GM18499 (cell line): ENCODE measurements around the gene HNF4A.

Source experiments
- ATAC-seq: cut with Tn5 transposase; IDR thresholded peaks from one replicate; pipeline ENCODE4 v1.9.1; 2021; ENCODE audit warnings: moderate number of reproducible peaks; ENCODE audit not compliant: insufficient read depth, unreplicated experiment

The HNF4A gene

DNA sequence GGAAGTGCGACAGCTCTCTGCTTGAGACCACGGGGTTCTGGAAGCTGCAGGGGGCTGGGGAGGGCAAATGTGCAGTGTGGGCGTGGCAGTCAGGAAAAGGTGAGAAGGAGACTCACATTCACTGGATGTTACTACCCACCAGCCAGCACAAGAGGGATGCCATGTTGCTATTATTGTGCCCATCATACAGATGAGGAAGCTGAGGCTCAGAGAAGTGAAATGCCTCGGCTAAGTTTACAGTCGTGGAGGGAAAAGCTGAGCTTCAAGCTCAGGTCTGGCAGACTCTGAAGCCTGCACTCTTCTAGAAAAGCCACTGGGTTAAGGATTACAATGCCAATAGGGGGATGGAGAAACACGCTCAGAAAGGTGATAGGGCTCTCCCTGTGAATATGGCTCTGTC is 34.4 kb downstream of the HNF4A start:
- ATAC-seq: no peak

DNA sequence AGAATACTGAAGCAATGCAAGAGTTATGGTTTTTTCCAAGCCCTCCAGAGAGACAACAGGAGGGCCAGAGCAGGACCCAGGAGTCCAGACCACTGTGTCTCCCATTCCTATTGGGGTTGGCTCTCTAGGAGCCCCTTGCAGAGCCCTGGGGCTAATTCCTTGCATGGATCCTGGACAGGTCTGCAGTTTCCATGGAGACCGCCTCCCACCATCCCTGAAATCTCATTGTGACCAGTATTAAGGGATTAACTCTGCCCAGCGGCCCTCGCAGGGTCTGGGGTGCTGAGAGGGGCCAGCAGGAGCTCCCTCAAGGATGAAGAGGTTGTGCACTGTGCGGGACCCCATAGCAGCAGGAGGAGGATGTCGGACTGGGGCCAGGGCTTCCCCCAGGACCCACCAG is 34.8 kb downstream of the HNF4A start:
- no peak for ATAC-seq

DNA sequence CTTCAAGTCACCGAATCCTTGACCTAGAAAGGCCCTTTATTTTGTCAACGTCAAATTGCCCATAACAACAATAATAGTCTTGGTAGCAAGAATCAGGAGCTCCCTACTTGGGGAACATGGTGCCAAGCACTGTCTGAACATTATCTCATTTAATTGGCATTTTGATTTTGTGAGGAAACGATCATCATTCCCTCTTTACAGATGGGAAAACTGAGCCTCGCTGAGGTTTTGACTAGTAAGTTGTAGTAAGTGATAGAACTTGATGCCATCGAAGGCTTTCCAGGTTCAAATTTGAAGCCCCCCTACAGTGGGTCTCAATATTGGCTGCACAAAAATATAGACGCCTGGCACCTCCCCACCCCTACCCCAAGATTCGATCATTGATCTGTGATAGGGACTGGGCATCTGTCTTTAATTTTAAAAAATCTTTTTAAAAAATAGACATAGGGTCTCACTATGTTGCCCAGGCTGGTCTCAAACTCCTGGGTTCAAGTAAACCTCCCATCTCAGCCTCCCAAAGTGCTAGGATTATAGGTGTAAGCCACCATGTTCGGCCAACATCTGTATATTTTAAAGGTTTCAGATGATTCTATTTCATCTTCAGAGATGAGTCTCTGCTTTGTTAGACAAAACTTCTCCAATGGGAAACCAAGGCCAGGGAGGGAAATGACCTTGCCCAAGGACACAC is 36.7 kb downstream of the HNF4A start:
- ATAC-seq: no peak

DNA sequence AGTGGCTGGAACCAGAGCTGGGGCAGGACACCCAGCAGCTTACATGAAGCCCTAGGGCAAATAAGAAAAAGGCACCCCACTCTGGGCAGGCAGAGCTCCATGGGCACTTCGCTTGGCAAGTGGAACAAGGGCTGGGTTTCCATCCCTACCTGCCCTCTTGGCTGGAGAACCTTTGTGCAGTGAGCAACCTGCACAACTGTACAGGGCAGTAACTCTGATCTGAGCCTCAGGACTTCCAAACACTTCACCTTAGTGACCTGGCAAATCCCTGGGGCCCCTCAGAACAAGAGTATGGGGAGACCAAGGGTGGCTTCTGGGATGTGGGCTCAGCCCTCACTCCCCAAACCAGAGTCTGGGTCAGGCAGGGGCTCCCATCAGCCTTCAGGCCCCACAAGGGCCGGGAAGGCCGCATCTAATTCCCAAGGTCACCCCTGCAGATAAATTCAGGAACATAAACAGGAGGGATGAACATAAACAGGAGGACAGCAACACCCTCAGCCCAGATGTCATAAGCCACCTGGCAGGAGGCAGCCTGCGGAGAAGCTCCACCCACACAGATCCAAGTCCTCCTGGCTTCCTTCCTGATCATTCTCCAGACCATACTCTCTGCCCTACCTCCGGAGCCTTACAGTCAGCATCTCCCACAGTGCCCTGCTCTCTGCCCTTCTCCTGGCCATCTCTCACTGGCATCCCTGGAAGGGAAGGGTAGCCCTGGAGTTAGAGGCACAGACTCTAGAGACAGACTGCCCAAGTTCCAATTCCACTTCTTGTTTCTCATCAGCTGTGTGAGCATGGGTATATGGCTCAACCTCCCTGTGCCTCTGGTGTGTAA is 37.5 kb downstream of the HNF4A start:
- no peak for ATAC-seq

DNA sequence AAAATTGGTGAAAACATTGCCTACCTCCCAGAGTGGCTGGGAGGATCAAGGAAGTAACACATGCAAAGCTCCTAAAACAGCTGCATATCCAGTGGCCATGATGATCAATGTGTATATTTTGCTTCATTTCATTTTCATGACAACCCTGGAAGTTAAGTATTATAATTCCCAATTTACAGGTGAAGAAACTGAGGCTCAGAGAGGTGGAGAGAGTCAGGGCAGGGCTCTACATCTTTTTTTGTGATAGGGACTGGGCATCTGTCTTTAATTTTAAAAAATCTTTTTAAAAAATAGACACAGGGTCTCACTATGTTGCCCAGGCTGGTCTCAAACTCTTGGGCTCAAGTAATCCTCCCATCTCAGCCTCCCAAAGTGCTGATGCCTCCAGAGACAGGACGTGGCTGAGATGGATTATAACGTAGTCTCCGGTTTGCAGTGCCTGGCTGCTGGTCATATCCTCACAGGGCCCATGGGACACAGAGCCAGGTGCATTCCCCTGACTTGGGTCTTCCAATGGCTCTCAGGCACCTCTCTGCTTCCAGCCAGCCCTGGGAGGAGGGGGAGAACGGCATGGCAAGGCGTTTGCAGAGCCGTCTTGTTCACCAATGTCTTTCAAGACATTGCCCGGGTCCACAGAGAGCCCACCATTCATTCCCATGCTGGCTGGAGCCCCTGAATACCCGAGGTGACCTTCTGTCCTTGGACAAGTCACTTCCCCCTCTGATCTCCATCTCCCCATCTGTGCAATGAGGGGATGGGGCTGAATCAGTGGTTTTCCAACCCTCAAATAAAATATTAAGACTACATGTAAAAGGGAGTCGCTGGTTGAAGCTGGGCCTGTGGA is 38.3 kb downstream of the HNF4A start:
- ATAC-seq: no peak

DNA sequence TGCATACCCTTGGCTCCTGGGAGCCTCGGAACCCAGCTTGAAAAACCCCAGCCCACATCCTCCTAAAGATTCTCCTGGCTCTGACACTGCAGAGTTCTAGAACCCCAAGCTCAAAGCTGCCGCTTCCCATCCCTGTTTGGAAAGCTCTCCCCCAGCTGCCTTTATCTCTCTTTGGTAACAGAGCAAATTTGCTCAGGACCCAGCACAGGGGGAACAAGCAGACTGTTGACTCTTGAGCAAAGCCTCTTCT is 38.9 kb downstream of the HNF4A start:
- ATAC-seq: no peak

DNA sequence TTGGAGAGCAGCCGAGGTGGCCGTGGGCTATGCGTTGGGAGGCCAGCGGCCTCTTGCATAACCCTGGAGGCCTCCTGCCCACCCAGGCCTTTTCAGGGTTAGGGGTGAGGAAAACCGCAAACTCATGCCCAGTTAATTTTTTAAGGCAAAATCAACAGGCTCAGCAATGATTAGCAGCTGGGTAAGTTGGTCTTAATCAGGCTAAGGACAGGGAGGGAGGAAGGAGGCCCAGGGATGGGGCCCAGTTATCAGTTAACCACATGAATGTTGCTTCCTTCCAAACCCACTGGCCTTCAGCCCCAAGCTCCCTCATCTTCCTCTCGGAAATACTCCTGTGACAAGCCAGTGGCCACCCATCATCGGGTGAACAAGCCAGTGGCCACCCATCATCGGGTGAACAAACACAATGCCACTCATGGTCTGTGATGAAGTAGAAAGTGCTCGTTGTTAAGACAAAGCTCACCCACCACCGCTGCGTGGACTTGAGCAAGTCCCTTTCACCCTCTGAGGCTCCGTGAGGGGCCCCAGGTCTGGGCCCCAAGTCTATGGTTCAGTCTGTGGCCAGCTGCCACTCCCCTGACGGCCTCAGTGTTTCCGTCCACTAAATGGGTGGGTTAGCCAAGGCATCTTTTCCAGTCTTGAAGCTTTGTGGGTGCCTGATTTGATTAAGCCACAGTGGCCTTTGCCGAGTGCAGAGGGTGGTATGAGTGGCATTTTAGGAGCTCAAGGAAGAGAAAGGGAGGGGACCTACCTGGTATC is 39.4 kb downstream of the HNF4A start:
- no peak for ATAC-seq

DNA sequence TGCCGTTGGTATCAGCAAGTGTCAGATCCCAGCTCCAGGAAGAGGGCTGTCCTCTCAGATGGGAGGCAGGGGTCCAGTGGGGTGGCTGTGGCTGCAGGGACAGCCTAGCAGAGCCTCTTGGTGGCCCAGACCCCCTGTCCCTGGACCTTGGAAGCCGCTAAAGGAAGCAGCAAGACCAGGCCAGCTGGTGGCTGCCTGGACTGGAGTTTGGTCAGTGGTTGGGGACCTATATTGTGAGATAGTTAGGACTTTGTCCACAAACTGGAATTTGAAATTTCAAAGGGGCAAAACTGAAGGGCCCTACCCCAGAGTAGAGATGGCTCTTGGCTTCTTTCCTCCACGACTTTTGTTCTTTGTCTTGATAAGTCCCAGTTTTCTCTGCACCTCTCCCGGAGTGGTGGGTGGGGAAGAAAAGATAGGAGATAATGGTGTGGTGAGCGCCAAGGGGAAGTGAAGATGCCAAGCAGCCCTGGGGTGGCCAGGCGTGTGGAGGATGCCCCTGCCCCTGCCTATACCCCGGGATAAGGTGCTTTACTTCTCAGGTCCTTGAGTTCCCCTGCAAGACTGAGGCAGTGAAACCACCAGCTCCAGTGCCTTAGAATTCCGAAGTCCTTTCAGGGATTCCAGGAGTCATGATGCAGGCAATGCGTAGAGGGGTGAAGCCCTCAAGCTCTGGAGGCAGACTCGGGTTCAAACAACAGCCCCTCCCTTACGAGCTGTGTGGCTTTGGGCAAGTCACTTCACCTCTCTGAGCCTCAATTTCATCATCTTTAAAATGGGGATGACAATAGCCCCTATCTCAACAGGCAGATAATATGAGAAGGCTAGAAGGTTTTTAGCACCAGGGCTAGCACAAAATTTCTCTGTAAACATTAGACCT is 40.2 kb downstream of the HNF4A start:
- ATAC-seq: no peak

DNA sequence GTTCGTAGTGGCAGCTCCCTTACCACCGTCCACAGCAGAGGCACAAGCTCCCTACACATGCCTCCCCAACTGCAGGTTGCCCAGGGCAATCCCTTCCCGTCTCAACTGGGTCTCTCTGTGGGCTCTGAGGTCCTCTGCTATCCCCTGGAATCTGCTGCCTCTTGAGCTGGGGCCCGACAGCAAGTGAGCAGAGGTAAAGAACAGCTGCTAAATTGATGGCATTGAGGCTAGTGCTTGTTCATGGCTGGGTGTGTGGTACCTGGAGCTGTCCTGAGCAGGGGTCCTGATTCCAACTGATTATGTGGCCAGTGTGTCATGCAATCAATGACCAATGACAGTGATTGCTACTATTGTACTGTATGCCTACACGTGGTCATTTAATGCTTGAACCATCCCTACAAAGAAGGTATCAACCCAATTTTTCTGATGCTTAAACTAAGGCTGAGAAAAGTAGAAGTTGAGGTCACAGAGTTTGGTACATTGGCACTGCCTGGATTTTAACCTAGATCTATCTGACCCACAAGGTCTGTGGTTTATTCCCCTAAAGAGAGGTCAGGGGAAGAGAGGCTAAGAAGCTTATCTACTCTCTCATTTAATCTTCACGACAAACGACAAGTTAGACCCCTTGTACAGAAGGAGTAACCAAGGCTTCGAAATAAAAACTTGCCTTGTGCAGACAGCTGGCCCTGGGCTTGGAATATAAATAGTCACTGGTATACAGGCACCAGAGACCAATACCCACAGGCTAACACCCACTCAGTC is 41.1 kb downstream of the HNF4A start:
- ATAC-seq: no peak

DNA sequence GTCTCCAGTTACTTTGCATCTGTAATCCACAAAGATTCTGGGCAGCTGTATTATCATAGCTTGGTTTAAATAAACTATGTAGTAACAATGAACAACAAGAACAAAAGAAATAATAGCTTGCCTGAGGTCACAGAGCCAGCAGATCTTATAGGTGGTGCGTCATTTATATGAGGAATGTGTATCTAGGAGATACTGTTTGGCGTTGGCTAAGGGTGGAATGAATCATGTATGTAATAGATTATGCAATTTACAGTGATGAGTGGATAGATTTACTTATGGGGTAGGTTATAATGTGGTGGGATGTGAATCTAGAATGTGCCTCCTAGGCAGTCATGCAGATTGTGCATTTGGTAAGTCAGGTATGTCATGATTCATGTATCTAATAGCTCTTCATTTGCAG is 42.8 kb downstream of the HNF4A start:
- ATAC-seq: no peak

DNA sequence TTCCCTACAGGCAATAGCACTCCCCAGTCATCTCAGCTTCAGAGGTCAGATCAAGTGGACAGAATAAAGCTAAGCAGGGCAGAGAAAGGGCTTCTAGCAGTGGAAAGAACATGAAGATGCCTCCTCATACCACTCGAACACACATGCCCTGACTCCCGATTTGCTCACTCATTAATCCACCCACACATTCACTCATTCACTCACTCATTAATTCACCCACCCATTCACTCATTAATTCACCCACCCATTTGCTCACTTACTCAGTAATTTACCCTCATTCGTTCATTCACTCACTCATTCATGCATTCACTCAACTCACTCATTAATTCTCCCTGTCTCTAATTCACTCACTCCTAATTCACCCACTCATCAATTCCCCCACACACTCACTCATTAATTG is 43.9 kb downstream of the HNF4A start:
- ATAC-seq: no peak

DNA sequence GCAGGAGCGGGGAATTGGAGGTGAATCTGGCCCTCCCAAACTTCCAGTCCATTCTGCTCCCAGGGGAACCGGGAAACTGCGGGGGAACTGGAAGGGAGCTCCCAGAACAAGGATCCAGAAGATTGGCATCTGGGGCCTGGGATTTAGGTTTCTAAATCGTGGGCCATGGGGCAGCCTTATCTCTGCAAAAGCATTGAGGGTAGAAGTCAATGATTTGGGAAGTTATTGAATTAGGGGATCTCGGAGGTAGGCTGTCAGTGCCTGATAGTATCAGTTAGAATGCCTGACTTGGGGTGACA is 45.1 kb downstream of the HNF4A start:
- no peak for ATAC-seq

DNA sequence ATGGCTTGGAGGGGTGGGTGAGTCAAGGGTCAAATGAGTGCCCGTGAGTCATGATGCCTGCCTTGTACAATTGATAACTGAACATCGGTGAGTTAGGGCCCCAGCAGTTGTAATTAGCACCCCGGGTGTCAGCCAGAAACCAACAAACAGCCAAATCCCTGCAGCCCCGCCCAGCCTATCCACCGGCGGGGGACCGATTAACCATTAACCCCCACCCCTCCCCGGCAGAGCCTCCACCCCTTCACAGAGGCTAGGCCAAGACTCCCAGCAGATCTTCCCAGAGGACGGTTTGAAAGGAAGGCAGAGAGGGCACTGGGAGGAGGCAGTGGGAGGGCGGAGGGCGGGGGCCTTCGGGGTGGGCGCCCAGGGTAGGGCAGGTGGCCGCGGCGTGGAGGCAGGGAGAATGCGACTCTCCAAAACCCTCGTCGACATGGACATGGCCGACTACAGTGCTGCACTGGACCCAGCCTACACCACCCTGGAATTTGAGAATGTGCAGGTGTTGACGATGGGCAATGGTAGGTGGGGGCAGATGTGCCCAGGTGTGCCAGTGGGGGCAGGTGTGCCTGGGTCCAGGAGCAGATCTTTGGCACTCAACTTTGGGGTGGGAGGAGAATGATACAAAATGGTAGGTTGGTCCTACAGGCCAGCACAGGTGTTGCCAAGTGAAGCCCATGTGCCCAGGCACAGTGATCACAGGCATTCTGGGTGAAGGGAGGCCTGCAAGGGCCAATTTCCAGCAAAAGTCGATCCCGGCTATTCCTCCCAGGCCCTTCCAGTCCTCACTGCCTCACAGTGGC is 45.7 kb downstream of the HNF4A start:
- ATAC-seq: no peak

DNA sequence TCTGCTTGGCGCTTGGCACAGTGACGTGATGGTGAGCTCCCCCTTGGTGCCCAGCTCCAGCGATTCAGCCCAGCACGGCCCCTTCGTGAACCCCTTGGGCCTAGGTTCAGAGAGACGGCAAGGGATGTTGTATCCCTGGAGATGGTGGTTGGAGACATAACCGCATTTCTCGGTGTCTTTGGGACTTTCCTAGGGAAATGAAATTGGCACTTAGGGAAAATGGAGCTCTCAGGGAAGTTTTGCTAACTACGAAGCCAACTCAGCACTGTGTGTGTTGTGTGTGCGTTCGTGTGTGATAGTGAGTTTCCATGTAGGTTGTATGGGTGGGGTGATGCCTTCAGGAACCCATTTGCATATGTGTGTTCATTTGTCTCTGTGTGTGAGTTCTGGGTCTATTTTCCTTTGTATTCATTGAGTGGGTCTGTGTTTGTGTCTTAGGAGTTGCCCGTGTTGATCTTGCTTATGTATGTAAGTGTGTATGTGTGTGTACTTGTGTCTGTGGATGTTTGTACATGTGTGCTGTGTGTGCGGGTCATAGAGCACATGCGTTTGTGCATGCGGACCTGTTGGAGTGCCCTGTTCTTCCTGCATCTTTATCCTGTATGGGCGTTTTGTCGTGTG is 46.4 kb downstream of the HNF4A start:
- ATAC-seq: no peak

DNA sequence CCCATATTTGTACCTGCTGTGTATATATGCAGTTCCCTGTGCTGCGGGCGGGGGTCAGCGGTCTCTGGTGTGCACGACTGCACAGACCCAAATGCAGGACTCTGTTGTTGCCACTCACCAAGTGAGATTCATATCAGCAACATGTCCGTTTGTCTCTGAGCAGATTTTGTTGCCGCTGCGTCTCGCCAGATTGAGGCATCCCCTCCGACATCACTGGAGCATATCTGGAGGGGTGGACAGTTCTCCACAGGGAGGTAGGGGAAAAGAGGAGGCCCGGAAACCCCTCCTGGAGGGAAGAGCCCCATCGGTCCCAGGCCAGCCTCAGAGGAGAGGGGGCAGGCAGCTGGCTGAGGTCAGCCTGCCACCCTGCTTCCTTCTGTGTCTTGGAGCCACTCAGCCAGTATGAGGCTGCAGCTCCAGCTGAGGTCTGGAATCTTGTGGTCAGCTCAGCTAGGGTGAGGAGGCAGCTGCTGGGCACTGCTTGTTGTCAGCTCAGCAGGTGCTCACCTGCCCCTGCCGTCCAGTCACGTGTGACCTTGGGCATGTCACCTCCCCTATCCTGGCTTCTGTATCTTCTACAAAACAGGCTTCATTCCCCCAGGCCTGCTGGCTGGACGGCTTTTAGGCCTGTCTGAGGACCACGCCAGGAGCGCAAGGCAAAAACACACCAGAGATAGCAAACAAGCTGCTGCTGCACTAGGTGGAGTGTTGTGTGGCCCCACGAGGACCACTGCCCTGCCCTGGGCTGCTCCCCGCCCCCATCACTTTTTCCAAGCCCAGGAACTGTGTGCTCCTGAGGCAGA is 47.1 kb downstream of the HNF4A start:
- no peak for ATAC-seq

DNA sequence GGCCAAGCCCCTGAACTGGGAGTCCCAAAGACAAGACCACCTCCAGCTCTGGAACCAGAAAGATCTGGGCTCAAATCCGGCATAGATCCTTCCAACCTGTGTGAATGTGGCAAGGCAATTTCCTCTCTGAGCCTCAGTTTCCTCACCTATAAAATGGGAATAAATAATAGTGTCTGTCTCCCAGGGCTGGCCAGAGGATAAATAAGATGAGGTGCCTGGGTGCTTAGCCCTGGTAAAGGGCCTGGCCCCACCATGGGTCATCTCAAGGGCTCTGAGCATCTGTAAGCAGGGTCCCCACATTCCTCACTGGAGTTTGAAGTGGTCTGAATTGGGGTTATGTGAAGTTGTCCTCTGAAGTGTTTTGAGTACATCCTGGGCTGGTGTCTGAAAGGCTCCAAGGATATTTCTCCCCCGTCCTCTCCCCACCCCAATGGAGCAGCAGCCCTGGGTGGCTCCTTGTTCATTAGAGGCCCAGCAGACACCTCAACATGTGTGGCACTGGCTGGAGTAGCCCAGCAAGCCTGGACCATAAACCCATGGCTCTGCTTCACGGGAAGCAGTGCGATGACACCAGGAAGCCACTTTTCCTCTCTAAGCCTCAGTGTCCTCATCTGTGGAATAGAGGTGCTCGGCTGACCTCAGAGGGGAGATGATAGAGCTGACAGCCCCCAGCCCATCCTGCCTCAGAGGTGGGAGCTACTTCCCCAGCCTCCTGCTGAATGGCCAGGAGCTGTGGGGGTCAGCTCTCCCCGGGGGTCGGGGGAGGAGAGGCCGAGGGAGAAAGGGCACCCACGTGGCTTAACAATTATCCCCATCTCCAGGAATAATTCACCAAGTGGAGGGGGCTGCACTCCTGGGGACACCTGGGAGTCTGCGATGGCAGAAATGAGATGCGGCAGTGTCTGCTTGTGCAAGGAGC is 48.0 kb downstream of the HNF4A start:
- ATAC-seq: no peak
